Smooth muscle cell (in vitro differentiated cells): ENCODE data around the gene HSPA1B. TPM values are rescaled to one million over a fixed set of nuclear protein-coding genes. Genes with fewer than 3 reads are reported as not detected.
A peak's percentile ranks its signal among the peaks of the same experiment; 100 is the strongest.

Experiments
- DNase-seq: peaks from one replicate; lab custom pipeline; 2025; ENCODE audit not compliant: unreplicated experiment; lab: John Stamatoyannopoulos, UW
- H2AFZ ChIP-seq: fragments of 200-600 bp; sonication (generic); 2 replicates; pipeline ENCODE4 v1.6.0; 2016; ENCODE audit warnings: antibody characterized with exemption, low read depth, mild to moderate bottlenecking
- H3F3A ChIP-seq: fragments of 200-600 bp; sonication (generic); 2 replicates; pipeline ENCODE4 v1.6.0; 2017; ENCODE audit warnings: antibody characterized with exemption, low read depth
- H3K27ac ChIP-seq: fragments of 200-600 bp; sonication (generic); 2 replicates; pipeline ENCODE4 v1.5.1; 2016; ENCODE audit warnings: low read depth, mild to moderate bottlenecking
- H3K27me3 ChIP-seq: fragments of 200-600 bp; sonication (generic); 2 replicates; pipeline ENCODE4 v1.6.1; 2016; ENCODE audit warnings: low read depth, mild to moderate bottlenecking
- H3K36me3 ChIP-seq: fragments of 200-600 bp; sonication (generic); 2 replicates; pipeline ENCODE4 v1.5.1; 2016; ENCODE audit warnings: low read depth
- H3K4me1 ChIP-seq: fragments of 200-600 bp; sonication (generic); 2 replicates; pipeline ENCODE4 v1.5.1; 2016; ENCODE audit warnings: low read depth
- H3K4me2 ChIP-seq: fragments of 200-600 bp; sonication (generic); 2 replicates; pipeline ENCODE4 v1.6.0; 2016; ENCODE audit warnings: mild to moderate bottlenecking
- H3K4me3 ChIP-seq: fragments of 200-600 bp; sonication (generic); 2 replicates; pipeline ENCODE4 v1.5.1; 2016; ENCODE audit warnings: mild to moderate bottlenecking
- H3K79me2 ChIP-seq: fragments of 200-600 bp; sonication (generic); 2 replicates; pipeline ENCODE4 v1.6.0; 2016; ENCODE audit warnings: low read depth, mild to moderate bottlenecking
- H3K9ac ChIP-seq: fragments of 200-600 bp; sonication (generic); 2 replicates; pipeline ENCODE4 v1.6.0; 2016; ENCODE audit warnings: low read depth
- H3K9me3 ChIP-seq: fragments of 200-600 bp; sonication (generic); replicated peaks from 2 replicates; pipeline ENCODE4 v1.5.1; 2016; ENCODE audit warnings: low read depth
- H4K20me1 ChIP-seq: fragments of 200-600 bp; sonication (generic); 2 replicates; pipeline ENCODE4 v1.6.0; 2016; ENCODE audit warnings: low read depth
- WGBS: methylation state at CpG from one replicate; pipeline ENCODE4 v1.1.7; 2016; ENCODE audit warnings: low lambda C conversion rate; 5-methylcytosine and 5-hydroxymethylcytosine counted together
- polyA plus RNA-seq: library from polyadenylated mRNA; unstranded; fragments of >200 nt; fragmentation: Nextera tagmentation; extraction: Ambion mirVana; gene quantifications from 2 replicates; pipeline ENCODE4 v1.2.1, GENCODE V29; 2016
- total RNA-seq: library from RNA; depleted of rRNA; stranded (reverse); fragments of >200 nt; gene quantifications from 2 replicates; pipeline ENCODE4 v1.2.3, GENCODE V29; 2014
- TF ChIP-seq, protein P1 (sequence below): fragments of 200-600 bp; sonication (generic); IDR thresholded peaks from 2 replicates; pipeline ENCODE4 v1.5.1; 2017; ENCODE audit warnings: borderline replicate concordance, mild to moderate bottlenecking, antibody characterized with exemption; ENCODE audit not compliant: insufficient read depth, poor library complexity, severe bottlenecking

HSPA1B gene
- total and polyA plus RNA-seq, 2 experiments from 2014 or later, result 30.7 to 43.1 TPM

DNA sequence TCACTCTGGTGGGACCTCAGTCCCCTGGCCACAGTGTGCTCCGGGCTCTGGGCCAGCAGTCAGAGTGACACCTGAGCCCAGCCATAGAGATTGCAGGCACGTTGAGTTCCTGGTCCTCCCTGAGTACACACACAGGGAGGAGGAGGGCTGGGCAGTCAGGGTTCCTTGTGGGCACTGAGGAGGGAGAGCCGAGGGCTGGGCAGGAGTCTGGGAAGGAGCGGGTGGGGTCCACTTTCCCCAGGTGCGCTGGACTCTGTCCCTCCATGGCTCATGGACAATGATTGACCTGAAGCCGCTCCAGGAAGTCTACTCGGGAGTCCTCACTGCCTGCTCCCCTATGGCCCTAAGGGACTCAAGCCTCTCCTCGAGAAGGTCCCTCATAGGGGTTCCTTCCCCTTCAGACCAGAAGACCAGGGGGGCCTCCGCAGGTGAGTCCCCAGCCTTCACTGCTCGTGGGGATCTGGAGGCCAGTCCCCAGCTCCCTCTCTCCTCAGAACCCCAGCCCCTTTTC, 50.2 kb downstream of the HSPA1B start:
- Histone ChIP-seq H4K20me1 (no peaks in the 10 kb centered on the region), H3K27ac (no peak overlapping the region), H3F3A (no peaks in the 10 kb centered on the region), H3K4me1 (no peaks in the 10 kb centered on the region), H3K4me3 (peak overlapping the region; percentile 30), H3K9ac (no peak overlapping the region), H3K36me3 (no peaks in the 10 kb centered on the region), H2AFZ (no peak overlapping the region), H3K4me2 (no peak overlapping the region), H3K27me3 (no peaks in the 10 kb centered on the region), H3K9me3 (no peaks in the 10 kb centered on the region), H3K79me2 (no peaks in the 10 kb centered on the region)
- whole genome bisulfite sequencing, result 85% methylated on average over 9 of the region's 10 CpGs
- no peak for DNase-seq
- TF ChIP-seq, protein P1, sequence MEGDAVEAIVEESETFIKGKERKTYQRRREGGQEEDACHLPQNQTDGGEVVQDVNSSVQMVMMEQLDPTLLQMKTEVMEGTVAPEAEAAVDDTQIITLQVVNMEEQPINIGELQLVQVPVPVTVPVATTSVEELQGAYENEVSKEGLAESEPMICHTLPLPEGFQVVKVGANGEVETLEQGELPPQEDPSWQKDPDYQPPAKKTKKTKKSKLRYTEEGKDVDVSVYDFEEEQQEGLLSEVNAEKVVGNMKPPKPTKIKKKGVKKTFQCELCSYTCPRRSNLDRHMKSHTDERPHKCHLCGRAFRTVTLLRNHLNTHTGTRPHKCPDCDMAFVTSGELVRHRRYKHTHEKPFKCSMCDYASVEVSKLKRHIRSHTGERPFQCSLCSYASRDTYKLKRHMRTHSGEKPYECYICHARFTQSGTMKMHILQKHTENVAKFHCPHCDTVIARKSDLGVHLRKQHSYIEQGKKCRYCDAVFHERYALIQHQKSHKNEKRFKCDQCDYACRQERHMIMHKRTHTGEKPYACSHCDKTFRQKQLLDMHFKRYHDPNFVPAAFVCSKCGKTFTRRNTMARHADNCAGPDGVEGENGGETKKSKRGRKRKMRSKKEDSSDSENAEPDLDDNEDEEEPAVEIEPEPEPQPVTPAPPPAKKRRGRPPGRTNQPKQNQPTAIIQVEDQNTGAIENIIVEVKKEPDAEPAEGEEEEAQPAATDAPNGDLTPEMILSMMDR, result no peak

- H3K36me3 ChIP-seq, result no peaks in the 10 kb centered on the region
- H3K79me2 ChIP-seq, result no peaks in the 10 kb centered on the region
- peak overlapping the region; percentile 30 for H3K4me3 ChIP-seq
- no peak overlapping the region for H2AFZ ChIP-seq
- no peak overlapping the region for H3K27ac ChIP-seq
- 84% methylated on average over 3 of the region's 3 CpGs for WGBS
- H4K20me1 ChIP-seq, result no peaks in the 10 kb centered on the region
- no peaks in the 10 kb centered on the region for H3F3A ChIP-seq
- no peak overlapping the region for H3K9ac ChIP-seq
- H3K9me3 ChIP-seq, result no peaks in the 10 kb centered on the region
- DNase-seq, result no peak
- H3K27me3 ChIP-seq, result no peaks in the 10 kb centered on the region
- TF ChIP-seq, protein P1, result no peak
- H3K4me1 ChIP-seq, result no peaks in the 10 kb centered on the region
- no peak overlapping the region for H3K4me2 ChIP-seq
These were observed 50.7 kb downstream of the HSPA1B start for GRCh38 chr6:31878222-31878621.

DNA sequence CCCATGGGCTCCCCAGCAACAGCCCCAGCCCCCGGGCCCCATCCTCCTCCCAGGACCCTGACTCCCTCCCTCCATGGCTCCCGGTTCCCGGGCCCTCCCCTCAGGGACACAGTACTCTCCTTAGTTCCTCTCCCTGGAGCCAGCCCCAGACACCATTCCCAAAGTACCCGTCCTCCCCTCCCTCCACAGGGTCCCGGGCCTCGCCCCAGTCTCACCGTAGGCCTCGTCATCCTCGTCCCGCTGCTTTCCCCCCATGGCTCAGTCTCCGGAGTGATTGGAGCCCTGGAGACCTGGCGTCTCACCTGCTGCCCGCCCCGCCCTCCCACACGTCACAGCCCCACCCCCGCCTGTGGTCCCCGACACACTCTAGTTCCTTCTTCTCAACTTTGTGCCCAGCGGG, 51.2 kb downstream of the HSPA1B start, which contains the start of gene SLC44A4:
Gene SLC44A4 (minus strand): TSS at position 272 of the 400 bp plus-strand sequence. CDS start 17 bp downstream, at position 255.
- H2AFZ ChIP-seq, result no peak within 1 kb of the TSS
- peak within 1 kb of the TSS; percentile 30 for H3K4me3 ChIP-seq
- DNase-seq, result no peak
- H3K4me2 ChIP-seq, result no peak within 1 kb of the TSS
- no peaks in the 10 kb centered on the region for H4K20me1 ChIP-seq
- no peaks in the 10 kb centered on the region for H3K4me1 ChIP-seq
- WGBS, result 53% methylated on average over 12 of the region's 18 CpGs
- H3F3A ChIP-seq, result no peaks in the 10 kb centered on the region
- no peak within 1 kb of the TSS for H3K9ac ChIP-seq
- H3K9me3 ChIP-seq, result no peaks in the 10 kb centered on the region
- H3K36me3 ChIP-seq, result no peaks in the 10 kb centered on the region
- no peaks in the 10 kb centered on the region for H3K27me3 ChIP-seq
- H3K79me2 ChIP-seq, result no peaks in the 10 kb centered on the region
- TF ChIP-seq, protein P1, result no peak
- H3K27ac ChIP-seq, result no peak within 1 kb of the TSS

GRCh38 chr6:31879143-31879542, 51.6 kb downstream of the HSPA1B start:
- no peak overlapping the region for H3K27ac ChIP-seq
- H3K4me3 ChIP-seq, result no peak overlapping the region
- no peaks in the 10 kb centered on the region for H3F3A ChIP-seq
- DNase-seq, result no peak
- WGBS, result 87% methylated on average over 13 of the region's 13 CpGs
- no peaks in the 10 kb centered on the region for H4K20me1 ChIP-seq
- no peaks in the 10 kb centered on the region for H3K79me2 ChIP-seq
- no peaks in the 10 kb centered on the region for H3K9me3 ChIP-seq
- no peaks in the 10 kb centered on the region for H3K4me1 ChIP-seq
- H2AFZ ChIP-seq, result no peak overlapping the region
- H3K9ac ChIP-seq, result no peak overlapping the region
- H3K4me2 ChIP-seq, result no peak overlapping the region
- no peaks in the 10 kb centered on the region for H3K36me3 ChIP-seq
- no peaks in the 10 kb centered on the region for H3K27me3 ChIP-seq
- TF ChIP-seq, protein P1, result no peak
